Measurements from ENCODE around the gene ZYG11A. TPM values are rescaled to one million over a fixed set of nuclear protein-coding genes. Genes with fewer than 3 reads are reported as not detected.
A peak's percentile ranks its signal among the peaks of the same experiment; 100 is the strongest.

Gene ZYG11A
- polyA plus RNA-seq, 2 of the 4 experiments (the other 2 are of a cell fraction): 2.6 to 4.8 TPM

GRCh38 chr1:52911541-52911940, 69.0 kb downstream of the ZYG11A start (continued):
- TF ChIP-seq CHD2 (IDR thresholded peaks at IDR 0.05; ENCODE audit: low read length, partially characterized antibody): no peak
- TF ChIP-seq ELK1 (IDR thresholded peaks at IDR 0.05; ENCODE audit: low read depth, low read length): no peak
- no peak for TF ChIP-seq POLR2AphosphoS2 (conservative IDR thresholded peaks at IDR 0.05; ENCODE audit: low read length)
- no peak for TF ChIP-seq RFX5 (IDR thresholded peaks at IDR 0.05)
- no peak for TF ChIP-seq EP300 (IDR thresholded peaks at IDR 0.05)
- no peak for TF ChIP-seq KDM5A (IDR thresholded peaks at IDR 0.05)
- no peak for TF ChIP-seq SREBF2 (IDR thresholded peaks at IDR 0.05)
- TF ChIP-seq CEBPB (IDR thresholded peaks at IDR 0.05): no peak
- TF ChIP-seq MYC (IDR thresholded peaks at IDR 0.05; ENCODE audit: borderline replicate concordance, low read length): no peak
- no peak for TF ChIP-seq BCL3 (IDR thresholded peaks at IDR 0.05)

DNA sequence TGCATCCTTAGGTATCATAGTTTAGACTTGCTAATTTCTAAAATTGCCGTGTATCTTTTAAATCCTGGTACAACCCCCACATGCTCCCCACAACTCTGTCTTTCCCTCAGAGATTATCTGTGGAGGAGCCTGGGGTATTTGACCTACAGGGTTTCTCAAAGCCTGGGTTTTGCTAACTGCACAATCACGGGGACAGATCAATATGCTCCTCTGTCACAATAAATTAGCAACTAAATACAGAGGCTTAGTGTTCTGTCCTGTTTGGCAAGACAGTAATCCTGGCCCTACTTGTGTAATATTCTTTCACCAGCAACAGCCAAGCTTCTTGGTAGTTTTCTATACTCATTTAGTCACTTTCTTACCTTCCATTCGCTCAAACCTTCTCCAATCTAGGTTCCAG, 70.5 kb downstream of the ZYG11A start:
- Histone ChIP-seq H3K4me3 (no peak overlapping the region), H3K4me1 (no peaks in the 10 kb centered on the region), H3K27ac (no peak overlapping the region), H3K4me2 (no peak overlapping the region), H3K9me3 (no peaks in the 10 kb centered on the region)
- no peak for ATAC-seq
- DNase-seq (ENCODE audit: low read depth in 1 of 2, low spot score in 1 of 2): no peak
- POLR2A ChIA-PET: no interaction called here
- CTCF ChIA-PET: interaction anchor here (0.8 kb wide), 1 partner anchor 9 kb away, joined by 4 read pairs; the partner anchor contains the start of gene ECHDC2
- 88% methylated on average over 3 of the region's 3 CpGs for WGBS (ENCODE audit: missing lambda C conversion rate)
- TF ChIP-seq KDM1A (IDR thresholded peaks at IDR 0.05; ENCODE audit: low read depth): no peak
- TF ChIP-seq, protein P1, sequence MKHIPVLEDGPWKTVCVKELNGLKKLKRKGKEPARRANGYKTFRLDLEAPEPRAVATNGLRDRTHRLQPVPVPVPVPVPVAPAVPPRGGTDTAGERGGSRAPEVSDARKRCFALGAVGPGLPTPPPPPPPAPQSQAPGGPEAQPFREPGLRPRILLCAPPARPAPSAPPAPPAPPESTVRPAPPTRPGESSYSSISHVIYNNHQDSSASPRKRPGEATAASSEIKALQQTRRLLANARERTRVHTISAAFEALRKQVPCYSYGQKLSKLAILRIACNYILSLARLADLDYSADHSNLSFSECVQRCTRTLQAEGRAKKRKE (CRISPR knock-in tag; IDR thresholded peaks at IDR 0.05; ENCODE audit: low read depth): no peak
- no peak for TF ChIP-seq RARB (CRISPR knock-in tag; IDR thresholded peaks at IDR 0.05)
- TF ChIP-seq JUNB (IDR thresholded peaks at IDR 0.05): no peak
- FAIRE-seq: no peak

- H3K4me2 ChIP-seq: no peak overlapping the region
- DNase-seq (ENCODE audit: low read depth in 1 of 2, low spot score in 1 of 2) (no peak), FAIRE-seq (no peak), ATAC-seq (peak; percentile 53 to 66; a peak in 4 of 6 replicates)
- H3K4me1 ChIP-seq: no peaks in the 10 kb centered on the region
- no peak overlapping the region for H3K27ac ChIP-seq
- CTCF ChIA-PET: no interaction called here
- 60% methylated on average over 8 of the region's 8 CpGs for WGBS (ENCODE audit: missing lambda C conversion rate)
- POLR2A ChIA-PET: no interaction called here
- TF ChIP-seq ESRRA (IDR thresholded peaks at IDR 0.05; ENCODE audit: borderline replicate concordance, low read length) (no peak), RAD21 (conservative IDR thresholded peaks at IDR 0.05 in 1 of 2, IDR thresholded peaks at IDR 0.05 in 1 of 2) (0 out of 5 replicates have a peak, but pooled peaks of 1 of the 2 experiments have one; percentile 6)
- H3K9me3 ChIP-seq: no peaks in the 10 kb centered on the region
- H3K4me3 ChIP-seq: no peak overlapping the region
Observed at GRCh38 chr1:52913537-52913936, 71.0 kb downstream of the ZYG11A start.

DNA sequence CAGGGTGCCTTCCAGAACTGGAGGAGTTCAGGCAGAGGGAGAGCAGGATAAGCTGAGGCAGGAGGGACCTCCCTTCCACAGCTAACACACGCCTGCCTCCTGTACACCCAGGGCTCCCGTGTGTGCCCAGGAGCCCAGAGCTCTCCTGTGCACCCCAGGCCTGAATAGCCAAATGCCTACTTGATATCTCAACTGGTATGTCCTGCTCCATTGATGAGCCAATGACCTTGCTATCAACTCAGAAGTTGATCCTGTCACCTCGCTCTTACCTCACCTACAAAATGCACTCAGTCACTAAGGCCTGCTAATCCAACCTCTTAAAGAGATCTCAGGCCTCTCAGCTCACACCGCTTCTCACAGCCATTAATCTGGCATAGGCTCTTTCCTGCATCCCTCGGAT, 71.9 kb downstream of the ZYG11A start:
- ChIA-PET POLR2A (no interaction called here), CTCF (interaction anchor here (1.3 kb wide), 1 partner anchor 9 kb away, joined by 3 read pairs; no protein-coding TSS in a partner anchor)
- ATAC-seq (no peak), FAIRE-seq (no peak), DNase-seq (ENCODE audit: low read depth in 1 of 2, low spot score in 1 of 2) (no peak)
- Histone ChIP-seq H3K9me3 (no peaks in the 10 kb centered on the region), H3K4me1 (no peaks in the 10 kb centered on the region), H3K4me2 (no peak overlapping the region), H3K27ac (no peak overlapping the region), H3K4me3 (no peak overlapping the region)
- 90% methylated on average over 5 of the region's 5 CpGs for WGBS (ENCODE audit: missing lambda C conversion rate)
- TF ChIP-seq MYC (IDR thresholded peaks at IDR 0.05; ENCODE audit: borderline replicate concordance, low read length) (no peak), ZC3H11A (IDR thresholded peaks at IDR 0.05) (no peak), RFX5 (IDR thresholded peaks at IDR 0.05) (no peak), ZFP36 (IDR thresholded peaks at IDR 0.05; ENCODE audit: borderline replicate concordance, partially characterized antibody) (no peak), ELK1 (IDR thresholded peaks at IDR 0.05; ENCODE audit: low read depth, low read length) (no peak), NPAS2 (CRISPR knock-in tag; IDR thresholded peaks at IDR 0.05; ENCODE audit: borderline replicate concordance) (no peak), CTCF (IDR thresholded peaks at IDR 0.05) (no peak), CHD4 (IDR thresholded peaks at IDR 0.05; ENCODE audit: borderline replicate concordance) (no peak), NR3C1 (IDR thresholded peaks at IDR 0.05) (no peak), HEYL (CRISPR knock-in tag; IDR thresholded peaks at IDR 0.05) (no peak), POLR2AphosphoS2 (conservative IDR thresholded peaks at IDR 0.05; ENCODE audit: low read length) (no peak), TP53 (CRISPR knock-in tag; IDR thresholded peaks at IDR 0.05) (no peak), KDM5A (IDR thresholded peaks at IDR 0.05) (no peak)
- TF ChIP-seq, protein P2, sequence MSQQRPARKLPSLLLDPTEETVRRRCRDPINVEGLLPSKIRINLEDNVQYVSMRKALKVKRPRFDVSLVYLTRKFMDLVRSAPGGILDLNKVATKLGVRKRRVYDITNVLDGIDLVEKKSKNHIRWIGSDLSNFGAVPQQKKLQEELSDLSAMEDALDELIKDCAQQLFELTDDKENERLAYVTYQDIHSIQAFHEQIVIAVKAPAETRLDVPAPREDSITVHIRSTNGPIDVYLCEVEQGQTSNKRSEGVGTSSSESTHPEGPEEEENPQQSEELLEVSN (IDR thresholded peaks at IDR 0.05; ENCODE audit: borderline replicate concordance, low read depth): no peak

Data from A549 (cell line).